AG04449 (cell line): ENCODE measurements around the gene GREB1.

Experiments used
- CTCF ChIA-PET: fragments of 350-600 bp; formaldehyde crosslinking; extraction: SDS; loops from one replicate; lab custom pipeline; 2021; ENCODE audit warnings: antibody characterized with exemption; lab: Yijun Ruan, JAX
- POLR2A ChIA-PET: fragments of 400-600, 350-600 bp; formaldehyde crosslinking; extraction: SDS; loops from one replicate; lab custom pipeline; 2020; ENCODE audit warnings: antibody characterized with exemption, inconsistent platforms; lab: Yijun Ruan, JAX
- DNase-seq: peaks from one replicate; pipeline ENCODE4 v3.0.0-alpha.2; 2010; ENCODE audit warnings: low read depth, low spot score
- H3K4me3 ChIP-seq: 2 replicates; pipeline ENCODE4 v1.5.1; 2011; ENCODE audit warnings: low read depth, mild to moderate bottlenecking, control low read depth, low read length
- TF ChIP-seq, protein P1 (sequence below): IDR thresholded peaks from one replicate; pipeline ENCODE4 v1.5.1; 2011; ENCODE audit warnings: mild to moderate bottlenecking, moderate library complexity, low read length, control low read depth, inconsistent platforms; ENCODE audit not compliant: insufficient read depth; ENCODE audit errors: missing control alignments

GREB1 gene

DNA sequence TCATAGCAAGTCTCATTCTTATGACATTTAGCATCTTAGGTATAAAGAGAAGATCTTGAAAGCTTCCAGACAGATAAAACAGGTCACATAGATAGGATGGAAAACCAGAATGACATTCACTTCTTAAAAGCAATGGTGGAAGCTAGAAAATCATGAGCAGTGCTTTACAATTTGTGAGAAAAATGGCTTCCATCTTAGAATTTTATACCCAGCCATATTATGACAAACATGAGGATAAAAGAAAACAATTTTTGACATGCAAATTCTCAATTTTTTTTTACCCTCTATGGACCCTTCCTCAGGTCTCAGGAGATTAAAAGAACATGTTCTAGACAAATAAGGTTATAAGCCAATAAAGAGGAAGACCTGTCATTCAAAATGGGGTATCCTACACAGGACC is 129.0 kb downstream of the GREB1 start:
- TF ChIP-seq, protein P1, sequence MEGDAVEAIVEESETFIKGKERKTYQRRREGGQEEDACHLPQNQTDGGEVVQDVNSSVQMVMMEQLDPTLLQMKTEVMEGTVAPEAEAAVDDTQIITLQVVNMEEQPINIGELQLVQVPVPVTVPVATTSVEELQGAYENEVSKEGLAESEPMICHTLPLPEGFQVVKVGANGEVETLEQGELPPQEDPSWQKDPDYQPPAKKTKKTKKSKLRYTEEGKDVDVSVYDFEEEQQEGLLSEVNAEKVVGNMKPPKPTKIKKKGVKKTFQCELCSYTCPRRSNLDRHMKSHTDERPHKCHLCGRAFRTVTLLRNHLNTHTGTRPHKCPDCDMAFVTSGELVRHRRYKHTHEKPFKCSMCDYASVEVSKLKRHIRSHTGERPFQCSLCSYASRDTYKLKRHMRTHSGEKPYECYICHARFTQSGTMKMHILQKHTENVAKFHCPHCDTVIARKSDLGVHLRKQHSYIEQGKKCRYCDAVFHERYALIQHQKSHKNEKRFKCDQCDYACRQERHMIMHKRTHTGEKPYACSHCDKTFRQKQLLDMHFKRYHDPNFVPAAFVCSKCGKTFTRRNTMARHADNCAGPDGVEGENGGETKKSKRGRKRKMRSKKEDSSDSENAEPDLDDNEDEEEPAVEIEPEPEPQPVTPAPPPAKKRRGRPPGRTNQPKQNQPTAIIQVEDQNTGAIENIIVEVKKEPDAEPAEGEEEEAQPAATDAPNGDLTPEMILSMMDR: no peak
- ChIA-PET POLR2A (no interaction called here), CTCF (interaction anchor here (0.6 to 0.9 kb wide), 3 partner anchors 19 to 80 kb away, joined by 3 read pairs; no protein-coding TSS in a partner anchor)
- H3K4me3 ChIP-seq: no peak overlapping the region
- no peak for DNase-seq

GRCh38 chr2:11663427-11663826 is 129.6 kb downstream of the GREB1 start:
- TF ChIP-seq, protein P1: no peak
- no peak for DNase-seq
- POLR2A ChIA-PET: no interaction called here
- CTCF ChIA-PET: interaction anchor here (0.6 to 0.9 kb wide), 3 partner anchors 18 to 80 kb away, joined by 3 read pairs; no protein-coding TSS in a partner anchor
- H3K4me3 ChIP-seq: no peak overlapping the region

GRCh38 chr2:11665028-11665427 is 131.2 kb downstream of the GREB1 start:
- no peak overlapping the region for H3K4me3 ChIP-seq
- POLR2A ChIA-PET: no interaction called here
- DNase-seq: no peak
- CTCF ChIA-PET: interaction anchor here (1.1 to 1.6 kb wide), 2 partner anchors 15 to 23 kb away, joined by 6 to 7 read pairs; no protein-coding TSS in a partner anchor
- TF ChIP-seq, protein P1: no peak

DNA sequence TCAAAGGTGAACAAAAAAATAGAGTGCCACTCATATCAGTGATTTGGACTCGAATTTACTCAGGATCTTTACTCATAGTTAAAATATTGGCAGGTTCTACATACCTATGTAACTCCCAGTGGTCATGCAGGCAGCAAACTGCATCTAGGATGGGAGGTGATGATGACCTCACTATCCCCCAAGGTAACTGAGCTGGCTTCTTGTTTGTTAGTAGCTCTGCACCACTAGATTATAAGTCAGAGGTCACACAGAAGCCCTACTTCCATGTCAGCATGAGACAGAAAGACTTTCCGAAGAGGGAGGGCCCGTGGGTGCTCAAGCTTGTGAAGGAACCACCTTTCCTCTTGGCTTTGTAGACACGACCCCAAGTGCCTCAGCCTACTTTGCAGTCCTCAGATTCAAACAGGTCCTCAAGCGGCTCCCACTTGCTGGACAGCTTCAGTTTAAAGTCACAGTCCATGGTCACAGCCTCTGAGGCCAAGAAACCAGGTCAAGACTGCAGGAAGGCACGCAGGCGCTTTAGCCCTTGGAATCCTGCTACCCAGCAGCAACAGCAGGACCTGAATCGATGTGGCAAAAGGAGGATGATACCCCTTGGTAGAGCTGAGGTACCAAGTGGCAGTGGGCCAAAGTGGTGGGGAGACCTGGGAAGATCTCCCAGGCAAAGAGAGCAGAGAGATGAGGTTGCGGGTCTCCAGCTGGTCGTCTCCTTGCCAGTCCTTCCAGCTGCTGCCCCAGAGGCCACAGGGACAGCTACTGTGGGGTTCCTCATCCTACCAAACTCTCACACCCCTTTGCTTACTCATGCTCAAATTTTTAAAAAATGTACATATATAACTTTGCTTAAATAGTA is 131.9 kb downstream of the GREB1 start:
- POLR2A ChIA-PET: no interaction called here
- TF ChIP-seq, protein P1: no peak
- no peak overlapping the region for H3K4me3 ChIP-seq
- DNase-seq: no peak
- CTCF ChIA-PET: interaction anchor here (0.6 to 1.6 kb wide), 3 partner anchors 15 to 27 kb away, joined by 4 to 7 read pairs (median 6); no protein-coding TSS in a partner anchor

- ChIA-PET CTCF (interaction anchor here (1.0 kb wide), 1 partner anchor 77 kb away, joined by 3 read pairs; no protein-coding TSS in a partner anchor), POLR2A (no interaction called here)
- no peak for DNase-seq
- TF ChIP-seq, protein P1: no peak
- no peak overlapping the region for H3K4me3 ChIP-seq
Measured at GRCh38 chr2:11667194-11667593, 133.3 kb downstream of the GREB1 start.
